NOMO-1 (cell line): Measurements from ENCODE around the gene ABCF2.

Experiments
- DNase-seq, 2 experiments: peaks; one replicate each; lab custom pipeline; 2025; ENCODE audit not compliant: unreplicated experiment in 2 of 2; lab: John Stamatoyannopoulos, UW

The ABCF2 gene

DNA sequence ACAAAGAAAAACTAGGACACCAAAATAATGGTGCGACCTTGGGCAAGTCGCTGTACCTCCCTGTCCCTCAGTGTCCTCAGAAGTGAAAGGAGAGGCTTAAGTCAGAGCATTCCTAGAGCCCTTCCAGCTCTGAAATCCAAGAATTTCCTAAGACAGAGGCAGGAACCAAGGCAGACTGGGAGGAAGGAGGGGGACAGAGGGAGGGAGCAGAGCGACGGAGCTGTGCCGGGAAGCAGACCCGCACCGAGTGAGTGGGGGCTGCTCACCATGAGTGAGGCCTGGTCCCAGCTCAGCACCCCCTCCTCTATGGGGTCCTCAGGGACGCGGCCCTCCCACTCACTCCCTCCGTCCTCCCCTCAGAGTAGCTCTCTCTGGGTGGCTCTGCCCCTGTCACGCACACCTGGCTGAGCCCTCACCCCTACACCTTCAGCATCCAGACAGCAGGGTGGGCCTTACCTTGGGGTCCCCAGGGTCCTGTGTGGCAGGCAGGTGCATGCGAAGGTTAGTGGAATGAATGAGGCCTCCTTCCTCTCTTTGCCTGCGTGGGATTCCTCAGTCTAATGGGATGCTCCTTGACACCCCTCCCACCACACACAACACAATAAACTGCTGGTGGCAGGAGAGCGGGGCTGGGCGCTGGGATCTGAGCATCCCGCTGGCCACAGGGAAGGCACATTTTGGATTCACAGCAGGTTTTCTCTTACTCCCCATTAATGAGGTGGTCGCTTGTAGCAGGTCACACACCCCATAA, 26.1 kb upstream of the ABCF2 start:
- DNase-seq: no peak

DNA sequence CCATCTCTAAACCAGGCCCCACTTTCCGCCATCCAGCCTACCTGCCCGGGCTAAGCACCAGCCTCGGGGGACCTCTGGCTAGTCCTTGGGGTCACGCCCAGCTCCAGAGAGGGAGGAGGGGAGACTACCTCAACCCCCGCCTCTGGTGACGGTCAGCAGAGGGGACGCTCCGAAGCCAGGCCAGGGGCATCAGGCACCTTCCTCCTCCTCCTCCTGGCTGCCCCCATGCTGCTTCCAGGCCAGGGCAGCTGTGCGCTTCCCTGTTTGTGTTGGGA, 25.5 kb upstream of the ABCF2 start:
- DNase-seq: no peak

DNA sequence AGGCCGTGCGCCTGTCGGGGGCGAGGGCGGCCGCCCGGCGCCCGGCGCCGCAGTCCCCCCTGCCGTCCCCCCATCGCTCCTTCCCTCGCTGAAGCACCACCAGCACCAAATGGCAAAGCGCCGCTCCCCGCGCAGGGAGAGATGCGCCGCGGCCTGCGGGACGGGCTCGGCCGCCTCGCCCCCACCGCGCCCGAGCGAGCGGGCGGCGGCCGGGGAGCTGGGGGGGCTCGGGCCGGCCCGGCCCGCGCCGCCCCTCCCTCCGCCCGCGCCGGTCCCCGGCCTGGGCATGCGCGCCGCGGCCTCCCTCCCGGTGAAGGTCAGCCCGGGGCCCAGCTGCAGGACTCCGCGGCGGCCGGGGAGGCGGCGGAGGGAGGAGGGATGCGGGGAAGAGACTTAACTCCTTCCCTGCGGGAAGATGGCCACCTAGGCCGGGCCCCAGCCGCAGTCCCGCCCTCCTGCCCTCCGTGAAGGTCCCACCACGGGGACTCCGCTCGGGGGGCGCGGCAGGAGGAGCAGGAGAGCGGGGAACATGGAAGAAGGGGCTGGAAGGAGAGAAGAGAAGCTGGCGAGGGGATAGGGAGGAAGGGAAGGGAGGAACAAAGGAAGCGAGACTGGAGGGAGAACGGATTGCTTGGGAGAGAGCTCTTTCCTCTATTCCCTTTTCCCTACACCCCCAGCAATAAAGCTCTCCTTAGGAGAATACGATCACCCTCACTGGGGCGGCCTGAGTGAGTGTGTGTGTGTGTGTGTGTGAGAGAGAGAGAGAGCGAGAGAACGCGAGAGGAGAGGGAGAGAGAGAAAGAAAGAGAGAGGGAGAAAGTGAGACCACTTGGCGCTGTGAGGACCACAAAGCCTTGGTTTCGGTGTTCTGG, 24.9 kb upstream of the ABCF2 start:
- no peak for DNase-seq

DNA sequence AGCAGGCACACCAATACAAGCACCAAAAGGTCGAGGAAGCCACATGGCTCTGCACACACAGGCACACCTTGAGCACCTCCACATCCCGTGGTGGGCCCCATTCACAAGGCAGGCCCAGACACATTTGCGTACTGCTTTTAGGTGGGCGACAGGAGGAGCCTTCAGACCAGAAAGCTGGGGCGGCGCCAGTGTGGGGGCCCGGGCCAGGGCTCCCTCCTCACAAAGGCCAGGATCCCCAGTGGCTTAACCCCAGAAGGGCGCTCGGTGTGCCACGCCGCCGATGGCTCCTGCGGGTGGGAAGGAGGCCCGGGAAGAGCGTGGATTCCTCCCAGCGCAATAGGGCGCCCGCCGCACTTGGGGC, 24.3 kb upstream of the ABCF2 start:
- no peak for DNase-seq

DNA sequence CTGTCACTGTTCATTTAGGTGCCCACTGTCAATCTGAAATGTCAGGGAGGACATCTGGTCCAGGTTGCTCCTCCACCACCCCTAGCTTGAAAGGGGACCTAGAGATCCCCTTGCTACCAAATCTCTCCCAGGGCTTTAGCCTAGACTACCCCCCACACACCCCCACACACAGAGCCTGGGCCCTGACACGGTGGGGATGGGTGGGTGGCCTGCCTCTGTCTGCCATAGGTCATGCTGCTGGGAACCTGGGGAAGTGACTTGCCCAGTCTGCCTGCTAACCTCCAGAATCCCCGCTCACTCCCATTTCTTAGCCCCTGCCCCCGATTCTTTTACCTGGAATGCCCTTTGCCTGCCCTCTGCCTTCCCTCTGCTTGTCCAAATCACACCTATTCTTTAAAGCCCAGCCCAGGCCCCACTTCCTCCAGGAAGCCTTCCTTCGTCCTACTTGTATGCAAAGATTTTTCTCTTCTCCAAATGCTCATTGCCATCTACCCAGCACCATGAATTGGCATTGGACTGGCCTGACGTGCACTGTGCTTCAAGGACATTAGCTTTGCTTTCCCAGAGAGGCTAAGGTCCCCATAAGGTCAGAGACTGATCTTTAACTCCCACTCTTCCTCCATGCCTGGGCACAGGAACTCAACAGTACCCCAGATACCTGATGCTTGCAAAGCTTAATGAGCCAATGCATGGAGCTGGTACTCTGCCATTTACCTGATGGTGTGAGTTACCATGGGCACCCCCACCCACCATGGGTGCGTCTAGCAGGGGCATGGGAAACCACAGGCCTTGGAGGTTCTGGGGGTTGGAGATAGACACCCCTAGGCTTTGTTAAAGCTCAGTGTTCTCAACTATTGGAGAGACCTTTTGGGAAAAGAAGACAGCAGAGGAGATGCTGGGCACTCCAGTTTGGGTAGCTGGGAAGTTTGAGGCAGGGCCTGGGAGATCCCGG, 23.5 kb upstream of the ABCF2 start:
- no peak for DNase-seq

DNA sequence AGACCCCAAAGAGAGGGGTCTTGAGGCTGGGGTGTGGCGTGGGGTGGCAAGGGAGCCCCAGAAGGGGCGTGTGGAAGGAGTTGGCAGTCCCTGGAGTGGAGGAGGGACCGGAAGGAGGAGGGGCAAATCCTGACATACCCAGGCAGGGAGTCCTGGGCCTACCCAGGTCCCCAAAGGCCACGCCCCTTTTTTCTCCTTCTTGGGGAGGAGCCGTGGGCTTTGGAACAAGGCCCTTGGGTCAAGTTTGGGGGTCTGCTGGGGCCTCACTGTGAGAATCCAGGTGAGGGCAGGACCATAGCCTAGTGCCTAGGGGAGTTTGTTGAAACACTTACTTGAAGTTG, 22.7 kb upstream of the ABCF2 start:
- no peak for DNase-seq

DNA sequence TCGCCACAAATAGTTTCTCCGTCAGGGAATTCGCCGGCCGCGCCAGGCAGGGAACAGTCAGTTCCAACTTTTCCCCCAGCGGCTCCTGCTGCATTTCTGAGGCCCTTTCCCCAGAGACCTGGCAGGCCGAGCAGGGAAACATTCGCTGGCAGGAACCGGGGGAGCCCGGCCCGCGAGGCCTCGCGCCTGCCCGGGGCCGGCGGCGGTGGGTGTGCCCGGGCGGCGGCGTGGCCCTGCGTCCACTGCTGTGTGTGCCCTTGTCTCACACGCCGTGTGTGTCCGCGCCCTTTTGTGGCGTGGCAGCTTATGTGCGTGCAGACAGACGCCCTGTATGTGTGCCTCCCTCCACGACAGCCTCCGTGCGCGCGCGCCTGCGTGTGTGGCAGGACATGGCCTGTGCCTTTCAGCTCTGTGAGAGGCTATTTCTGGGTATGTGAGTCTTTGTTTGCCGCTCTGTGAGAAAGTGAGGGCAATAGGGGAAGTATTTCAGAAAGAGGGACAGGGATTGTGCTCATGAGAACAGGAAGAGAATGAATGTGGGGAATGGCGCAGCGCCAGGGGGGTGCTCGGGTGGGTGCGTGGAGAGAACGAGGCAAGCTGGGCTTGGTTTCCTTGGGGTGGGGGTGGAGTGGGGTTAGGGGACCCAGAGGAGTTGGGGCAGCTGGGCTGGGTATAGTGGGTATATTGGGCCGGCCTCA, 22.2 kb upstream of the ABCF2 start:
- peak; percentile 12 to 29 for DNase-seq

DNA sequence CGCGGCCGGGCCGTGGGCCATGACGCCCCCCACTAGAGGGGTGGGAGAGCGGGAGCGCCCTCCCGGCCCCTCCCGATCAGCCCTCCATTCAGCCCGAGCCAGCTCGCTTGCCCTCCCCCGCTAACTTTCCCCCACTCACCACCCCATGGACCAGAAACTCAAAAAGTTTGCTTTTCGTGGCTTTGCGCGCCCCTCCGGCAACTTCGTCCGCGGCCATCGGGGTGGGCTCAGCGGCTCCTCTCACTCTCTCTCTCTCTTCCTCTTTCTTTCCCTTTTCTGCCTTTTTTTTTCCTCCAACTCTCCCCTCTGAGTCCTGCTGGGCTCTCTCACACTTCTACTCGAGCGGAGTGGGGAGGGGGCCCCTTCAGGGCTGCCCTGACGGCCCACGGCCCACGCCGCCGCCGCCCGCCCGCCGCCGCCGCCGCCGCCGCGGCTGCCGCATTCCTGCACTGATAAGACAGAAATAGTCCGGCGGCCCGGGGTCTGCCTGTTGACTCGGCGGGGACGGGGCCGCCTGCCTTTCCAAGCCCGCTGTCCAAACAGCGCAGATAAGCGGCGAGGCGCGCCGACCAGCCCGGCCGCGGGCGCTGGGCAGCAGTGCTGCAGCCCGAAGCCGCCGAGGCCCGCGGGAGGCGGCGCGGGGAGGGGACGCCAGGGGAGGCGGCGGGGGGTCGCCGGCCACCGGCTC, 21.5 kb upstream of the ABCF2 start, which contains the start of gene SMARCD3:
Gene SMARCD3 (minus strand): TSS at position 349 of the 688 bp plus-strand sequence. CDS start 132 bp downstream, at position 217.
- no peak for DNase-seq

DNA sequence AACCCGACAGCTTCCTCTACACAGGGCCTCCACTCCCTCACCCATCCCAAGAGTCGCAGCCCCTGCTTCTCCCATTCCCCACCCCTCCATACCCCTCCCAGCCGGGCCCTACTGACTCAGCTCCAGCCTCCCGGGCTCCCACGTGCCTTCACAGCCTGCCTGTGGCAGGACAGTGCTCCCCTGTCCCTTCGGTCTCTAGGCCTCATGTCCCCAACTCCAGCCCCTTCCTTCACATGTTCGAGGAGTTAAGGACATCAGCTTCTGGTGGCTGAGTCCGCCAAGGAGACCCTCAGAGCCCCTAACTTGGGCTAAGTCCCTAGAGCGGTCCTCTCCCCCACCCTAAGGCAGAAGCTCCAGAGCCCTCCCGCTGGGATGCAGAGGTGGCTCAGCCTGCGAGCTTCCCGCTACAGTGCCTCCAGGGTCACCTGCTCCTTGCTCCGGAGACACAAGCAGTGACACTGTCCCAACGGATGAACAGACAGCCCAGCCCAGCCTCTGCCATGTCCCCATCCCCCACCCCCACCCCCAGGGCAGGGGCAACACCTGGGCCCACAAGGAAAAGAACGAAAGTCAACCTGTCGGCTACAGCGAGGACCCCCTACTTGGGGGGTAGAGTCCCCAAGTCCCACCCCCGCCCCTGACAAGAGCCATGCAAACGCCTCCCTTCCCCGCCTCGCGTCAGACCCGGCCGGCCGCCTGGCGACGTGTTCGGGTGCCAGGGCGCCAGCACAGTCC, 20.8 kb upstream of the ABCF2 start:
- no peak for DNase-seq

DNA sequence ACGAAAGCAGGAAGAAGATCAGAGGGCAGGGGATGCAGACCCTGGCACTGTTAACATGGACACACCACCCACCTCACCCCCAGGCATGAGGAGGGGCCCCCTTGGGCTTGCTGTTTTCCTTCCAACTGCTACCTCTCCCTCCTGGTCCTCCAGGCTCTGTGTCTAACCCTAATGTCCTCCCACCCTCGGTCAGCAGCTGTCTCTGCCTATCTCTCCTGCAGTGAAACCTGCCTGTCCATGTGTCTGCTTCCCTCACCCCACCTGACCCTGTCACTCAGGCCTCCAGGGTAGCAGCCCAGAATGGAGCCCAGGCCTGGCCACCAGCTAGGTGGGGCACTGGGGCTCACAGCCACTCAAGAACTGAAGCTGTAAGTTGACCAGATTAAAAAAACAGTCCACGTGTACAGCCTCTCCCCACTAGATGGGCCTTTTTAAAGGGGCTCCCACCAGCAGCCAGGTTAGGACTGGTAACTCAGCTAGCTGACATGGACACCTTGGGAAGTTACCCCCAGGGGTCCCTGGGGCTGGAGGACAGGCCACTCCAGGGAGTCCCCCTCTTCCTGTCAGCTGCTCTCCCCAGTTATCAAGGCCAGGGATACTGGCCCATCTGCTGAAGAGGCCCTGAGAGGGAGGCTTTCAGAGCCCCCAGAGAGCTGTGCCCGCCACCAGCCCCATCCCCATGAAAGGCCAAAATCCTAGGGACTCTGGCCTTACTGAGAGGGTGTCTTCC, 20.0 kb upstream of the ABCF2 start:
- no peak for DNase-seq

DNA sequence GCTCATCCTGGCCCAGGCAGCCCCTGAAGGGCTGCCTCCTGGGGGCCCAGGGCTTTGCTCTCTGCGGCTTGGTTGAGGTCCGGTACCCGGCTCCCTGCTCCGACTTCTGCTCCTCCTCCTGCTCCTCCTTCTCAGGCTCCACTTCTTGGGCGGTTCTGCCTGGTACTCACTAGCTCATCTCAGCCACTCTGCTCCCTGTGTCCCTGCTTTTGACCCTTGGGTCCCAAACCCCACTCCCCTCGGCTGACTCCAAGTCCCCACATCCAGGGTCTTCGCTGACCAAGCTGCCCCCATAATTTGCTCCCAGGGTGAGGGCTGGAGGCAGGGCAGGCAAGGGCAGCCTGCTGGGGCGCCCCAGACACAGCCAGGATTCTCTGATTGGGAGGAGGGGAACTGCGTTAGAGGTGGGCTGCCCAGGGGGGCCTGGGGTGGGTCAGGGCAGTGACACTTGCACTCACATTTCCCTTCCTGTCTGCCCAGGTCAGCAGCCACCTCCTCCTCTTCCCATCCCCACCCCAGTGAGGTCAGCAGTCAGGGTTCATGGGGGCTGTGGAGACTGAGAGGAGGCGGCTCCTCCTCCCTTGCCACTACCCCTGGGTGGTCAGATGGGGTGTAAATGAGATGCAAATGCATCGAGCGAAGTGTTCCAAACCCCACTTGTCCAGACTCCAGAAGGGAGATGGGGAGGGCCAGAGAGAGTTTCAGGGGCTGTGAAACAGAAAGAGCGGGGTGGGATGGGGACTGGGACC, 19.3 kb upstream of the ABCF2 start:
- DNase-seq: no peak

DNA sequence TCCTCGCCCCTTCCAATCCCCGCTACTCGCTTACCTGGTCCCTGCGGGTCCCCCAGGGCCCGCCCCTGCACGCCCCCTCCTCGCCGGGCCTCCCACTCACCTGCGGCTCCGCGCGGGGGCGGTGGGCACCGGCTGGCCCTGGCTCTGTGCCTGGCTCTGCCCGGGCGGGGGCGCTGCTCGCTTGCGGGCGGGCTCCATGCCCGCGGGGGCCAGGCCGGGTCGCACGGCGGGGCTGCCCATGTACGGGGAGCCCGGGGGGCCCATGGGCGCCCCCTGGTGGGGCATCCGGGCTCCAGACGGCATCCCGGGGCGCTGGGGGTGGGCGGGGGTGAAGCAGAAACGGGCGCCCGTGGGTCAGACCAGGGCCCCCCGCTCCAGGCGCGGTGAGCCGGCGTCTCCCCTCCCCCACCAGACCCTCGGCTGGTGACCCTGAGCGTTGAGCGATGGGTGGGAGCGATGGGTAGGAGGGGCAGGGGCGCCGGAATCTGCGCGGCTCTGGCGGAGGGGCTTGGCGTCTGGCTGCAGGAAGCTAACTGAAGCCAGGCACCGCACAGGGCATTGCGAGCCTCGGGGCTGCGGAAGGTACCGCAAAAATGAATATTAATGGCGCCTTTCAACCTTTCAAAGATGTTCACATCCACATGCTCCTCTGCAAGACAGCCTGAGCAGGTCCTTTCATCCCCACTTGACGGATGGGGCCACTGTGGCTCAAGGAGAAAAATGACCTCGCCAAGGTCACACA, 18.5 kb upstream of the ABCF2 start:
- DNase-seq: no peak

DNA sequence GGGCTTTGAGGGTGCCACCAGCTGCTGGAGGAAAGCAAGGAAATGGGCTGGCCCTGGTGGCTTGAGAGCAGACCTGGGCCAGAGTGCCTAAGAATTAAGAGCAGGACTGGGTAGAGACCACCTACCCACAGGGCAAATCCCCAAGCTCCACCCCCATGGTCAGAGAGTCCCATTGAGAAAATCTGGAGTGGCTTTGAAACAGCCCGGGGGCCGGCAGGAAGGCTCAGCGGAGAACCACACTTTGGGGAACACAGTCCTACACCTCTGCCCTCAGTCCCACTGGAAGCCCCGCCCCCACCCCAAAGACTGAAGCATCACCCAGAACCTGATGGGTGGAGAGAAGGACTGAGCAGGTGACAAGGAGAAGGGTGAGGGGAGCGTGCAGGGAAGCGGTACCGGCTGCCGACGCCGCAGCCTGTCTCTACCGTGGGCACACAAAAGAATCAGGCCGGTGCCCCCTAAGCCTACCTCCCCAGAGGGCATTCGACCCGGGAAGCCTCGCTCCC, 17.9 kb upstream of the ABCF2 start:
- no peak for DNase-seq

DNA sequence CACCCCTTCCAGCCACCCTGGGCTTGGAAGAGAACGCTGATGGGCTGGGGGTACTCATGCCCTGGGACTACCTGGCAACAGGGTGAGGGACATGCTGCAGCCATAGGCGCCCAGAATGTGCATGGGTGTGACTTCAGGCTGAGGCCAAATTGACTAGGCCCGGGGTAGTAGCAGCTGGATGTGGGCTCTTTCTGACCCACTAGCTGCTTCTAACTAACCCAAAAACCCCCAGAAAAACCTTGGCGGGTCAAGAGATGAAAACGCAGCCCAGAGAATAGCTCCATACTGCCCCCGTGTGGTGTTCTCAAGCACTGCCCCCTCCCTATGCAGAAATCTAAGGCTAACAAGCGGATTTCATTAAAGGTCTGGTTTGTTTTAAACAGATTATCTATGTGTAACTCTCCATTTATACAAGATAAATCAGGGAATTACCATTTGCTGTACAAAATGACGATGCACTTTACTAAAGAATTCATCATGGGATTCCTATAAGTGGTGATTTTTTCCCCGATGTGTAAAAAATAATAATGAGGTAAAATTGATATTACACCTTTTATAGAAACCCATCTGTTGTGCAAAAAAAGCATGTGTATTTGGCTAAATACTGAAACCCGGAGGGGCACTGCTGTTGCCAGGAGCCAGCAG, 17.3 kb upstream of the ABCF2 start:
- DNase-seq: peak in 1 of 2 experiments; percentile 32

DNA sequence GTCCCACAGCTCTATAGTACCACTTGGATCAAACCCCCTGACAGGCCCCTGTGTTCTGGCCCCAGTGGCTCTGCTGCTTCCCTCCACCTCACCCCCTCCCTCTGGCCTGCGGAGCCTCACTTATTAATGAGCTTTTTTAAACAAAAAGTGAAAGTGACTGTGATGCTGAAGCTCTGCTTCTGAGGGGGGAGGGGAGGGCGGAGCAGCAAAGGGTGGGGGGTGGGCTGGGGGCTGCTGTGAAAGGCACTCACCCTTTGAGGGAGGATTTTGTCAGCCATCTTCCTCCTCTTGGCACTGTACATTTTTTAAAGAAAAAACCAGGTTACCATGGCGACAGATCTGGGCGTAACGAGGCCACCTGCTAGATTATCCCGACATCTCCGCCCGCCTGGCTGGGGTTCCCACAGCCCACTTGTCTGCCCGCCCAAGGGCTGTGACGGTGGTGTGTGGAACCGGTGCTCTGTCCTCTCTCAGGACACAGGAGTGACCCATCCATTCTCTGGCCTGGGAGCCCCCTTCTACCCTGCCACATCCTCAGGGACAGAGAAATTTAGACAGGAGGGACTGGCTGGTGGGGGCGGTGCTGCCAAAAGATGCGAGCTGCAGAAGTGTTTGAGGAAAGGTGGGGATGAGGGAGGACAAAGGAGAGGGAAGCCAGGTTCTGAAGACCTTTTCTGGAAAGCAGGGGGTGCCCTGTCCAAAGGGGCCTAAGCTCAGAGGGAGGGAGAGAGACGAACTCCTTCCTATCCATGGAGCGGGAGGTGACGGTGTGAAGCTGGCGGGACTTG, 16.6 kb upstream of the ABCF2 start:
- no peak for DNase-seq

DNA sequence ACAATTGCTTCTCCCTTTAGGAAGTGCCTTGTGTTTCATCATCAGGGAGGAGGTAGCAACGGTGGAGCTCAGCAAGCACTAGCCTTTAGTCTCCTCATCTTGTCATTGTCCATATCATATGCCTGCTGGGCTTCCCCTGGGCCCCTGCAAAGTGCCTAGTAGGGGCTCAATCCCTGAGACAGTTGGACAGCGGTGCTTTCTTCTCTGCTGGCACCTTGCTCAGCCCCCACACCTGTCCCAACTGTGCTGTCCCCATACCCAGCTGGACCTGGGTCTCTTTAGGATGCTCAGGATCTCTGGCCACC, 16.0 kb upstream of the ABCF2 start:
- DNase-seq: no peak
